Activated CD8-positive, alpha-beta memory T cell treated with anti-CD3 and anti-CD28 coated beads, Interleukin-2, amount 10 ng/mL, durations not matched to agents 7 days and 5 days (primary cell): Measurements from ENCODE around the gene PBX3. TPM values are rescaled to one million over a fixed set of nuclear protein-coding genes. Genes with fewer than 3 reads are reported as not detected.

Experiments used
- ATAC-seq: fragments of 150-1000 bp; cut with Tn5 transposase; one replicate; pipeline ENCODE4 v1.10.0; 2021; ENCODE audit warnings: moderate library complexity
- CTCF ChIA-PET: fragments of 350-600 bp; sonication (Branson Sonifier 250); formaldehyde crosslinking; loops from one replicate; lab custom pipeline; 2021; ENCODE audit warnings: antibody characterized with exemption; lab: Charles Lee
- DNase-seq: peaks from one replicate; pipeline ENCODE4 v3.0.0-alpha.2; 2020
- H3K27ac Mint-ChIP-seq: one replicate; pipeline ENCODE4 v1.8.0; 2021; ENCODE audit warnings: mild to moderate bottlenecking, mixed read lengths
- H3K27me3 Mint-ChIP-seq: one replicate; pipeline ENCODE4 v1.8.0; 2021; ENCODE audit warnings: mixed read lengths
- H3K36me3 Mint-ChIP-seq: one replicate; pipeline ENCODE4 v1.8.0; 2021; ENCODE audit warnings: mild to moderate bottlenecking, mixed read lengths
- H3K4me1 Mint-ChIP-seq: one replicate; pipeline ENCODE4 v1.8.0; 2021; ENCODE audit warnings: mixed read lengths
- H3K4me3 Mint-ChIP-seq: one replicate; pipeline ENCODE4 v1.8.0; 2021; ENCODE audit warnings: mild to moderate bottlenecking, moderate library complexity, mixed read lengths
- H3K9me3 Mint-ChIP-seq: one replicate; pipeline ENCODE4 v1.8.0; 2022; ENCODE audit warnings: low read depth, mixed read lengths
- total RNA-seq, 2 experiments: library from RNA; stranded (reverse); gene quantifications; one replicate each; pipeline ENCODE4 v1.2.3, GENCODE V29; 2021

Gene PBX3
- total RNA-seq, 2 experiments from 2014 or later: 20.2 to 20.7 TPM

GRCh38 chr9:125902831-125903512 lies 155.8 kb downstream of the PBX3 start:
- Mint-ChIP-seq H3K27me3 (no peaks in the 10 kb centered on the region), H3K27ac (no peak overlapping the region), H3K9me3 (no peaks in the 10 kb centered on the region), H3K4me1 (no peaks in the 10 kb centered on the region), H3K36me3 (peaks cover 1% of the 10 kb centered on the region), H3K4me3 (no peak overlapping the region)
- ATAC-seq (no peak), DNase-seq (no peak)
- CTCF ChIA-PET: no interaction called here

- Mint-ChIP-seq H3K27me3 (no peaks in the 10 kb centered on the region), H3K9me3 (no peaks in the 10 kb centered on the region)
Measured at GRCh38 chr9:125904155-125904851, 157.1 kb downstream of the PBX3 start.

GRCh38 chr9:125906144-125906543 lies 159.0 kb downstream of the PBX3 start:
- no peak overlapping the region for H3K4me3 Mint-ChIP-seq
- H3K36me3 Mint-ChIP-seq: peaks cover 1% of the 10 kb centered on the region
- no peaks in the 10 kb centered on the region for H3K9me3 Mint-ChIP-seq
- CTCF ChIA-PET: no interaction called here
- ATAC-seq (no peak), DNase-seq (no peak)
- H3K27ac Mint-ChIP-seq: no peak overlapping the region
- no peaks in the 10 kb centered on the region for H3K27me3 Mint-ChIP-seq
- H3K4me1 Mint-ChIP-seq: no peaks in the 10 kb centered on the region

More at GRCh38 chr9:125904155-125904851, 157.1 kb downstream of the PBX3 start:
- Mint-ChIP-seq H3K4me3 (no peak overlapping the region), H3K36me3 (peaks cover 1% of the 10 kb centered on the region), H3K4me1 (no peaks in the 10 kb centered on the region), H3K27ac (no peak overlapping the region)
- CTCF ChIA-PET: no interaction called here
- ATAC-seq (no peak), DNase-seq (no peak)

GRCh38 chr9:125906893-125907292 lies 159.7 kb downstream of the PBX3 start:
- no peaks in the 10 kb centered on the region for H3K9me3 Mint-ChIP-seq
- ATAC-seq: no peak
- H3K4me1 Mint-ChIP-seq: no peaks in the 10 kb centered on the region
- no peak overlapping the region for H3K4me3 Mint-ChIP-seq
- no peak for DNase-seq
- no peak overlapping the region for H3K27ac Mint-ChIP-seq
- no peaks in the 10 kb centered on the region for H3K27me3 Mint-ChIP-seq
- CTCF ChIA-PET: no interaction called here
- H3K36me3 Mint-ChIP-seq: peaks cover 1% of the 10 kb centered on the region

GRCh38 chr9:125908136-125908535 lies 161.0 kb downstream of the PBX3 start:
- H3K9me3 Mint-ChIP-seq: no peaks in the 10 kb centered on the region
- no peak for ATAC-seq
- H3K4me1 Mint-ChIP-seq: no peaks in the 10 kb centered on the region
- CTCF ChIA-PET: no interaction called here
- DNase-seq: no peak
- H3K4me3 Mint-ChIP-seq: no peak overlapping the region
- H3K27ac Mint-ChIP-seq: no peak overlapping the region
- H3K36me3 Mint-ChIP-seq: peaks cover 1% of the 10 kb centered on the region
- H3K27me3 Mint-ChIP-seq: no peaks in the 10 kb centered on the region

- Mint-ChIP-seq H3K4me1 (no peaks in the 10 kb centered on the region), H3K4me3 (no peak overlapping the region), H3K27me3 (no peaks in the 10 kb centered on the region), H3K36me3 (peaks cover 1% of the 10 kb centered on the region), H3K27ac (no peak overlapping the region), H3K9me3 (no peaks in the 10 kb centered on the region)
- no peak for ATAC-seq
- CTCF ChIA-PET: no interaction called here
- no peak for DNase-seq
Measured at GRCh38 chr9:125908966-125909365, 161.8 kb downstream of the PBX3 start.

GRCh38 chr9:125909459-125909858 lies 162.3 kb downstream of the PBX3 start:
- H3K27me3 Mint-ChIP-seq: no peaks in the 10 kb centered on the region
- ATAC-seq: no peak
- H3K27ac Mint-ChIP-seq: no peak overlapping the region

GRCh38 chr9:125910286-125910685 lies 163.1 kb downstream of the PBX3 start:
- Mint-ChIP-seq H3K4me1 (no peaks in the 10 kb centered on the region), H3K27me3 (no peaks in the 10 kb centered on the region), H3K9me3 (no peaks in the 10 kb centered on the region), H3K4me3 (no peak overlapping the region), H3K36me3 (peaks cover 1% of the 10 kb centered on the region), H3K27ac (no peak overlapping the region)
- CTCF ChIA-PET: no interaction called here
- no peak for DNase-seq
- ATAC-seq: no peak

More at GRCh38 chr9:125909459-125909858, 162.3 kb downstream of the PBX3 start:
- Mint-ChIP-seq H3K4me1 (no peaks in the 10 kb centered on the region), H3K36me3 (peaks cover 1% of the 10 kb centered on the region), H3K9me3 (no peaks in the 10 kb centered on the region), H3K4me3 (no peak overlapping the region)
- CTCF ChIA-PET: no interaction called here
- no peak for DNase-seq

GRCh38 chr9:125911861-125912644 lies 164.9 kb downstream of the PBX3 start:
- H3K4me3 Mint-ChIP-seq: no peak overlapping the region
- H3K27ac Mint-ChIP-seq: no peak overlapping the region
- ATAC-seq (no peak), DNase-seq (no peak)
- no peaks in the 10 kb centered on the region for H3K36me3 Mint-ChIP-seq
- H3K27me3 Mint-ChIP-seq: no peaks in the 10 kb centered on the region
- no peaks in the 10 kb centered on the region for H3K4me1 Mint-ChIP-seq
- no peaks in the 10 kb centered on the region for H3K9me3 Mint-ChIP-seq
- CTCF ChIA-PET: interaction anchor here (1.2 to 1.5 kb wide), 2 partner anchors 10 to 18 kb away, joined by 3 to 4 read pairs; no protein-coding TSS in a partner anchor

- Mint-ChIP-seq H3K27ac (no peak overlapping the region), H3K4me3 (no peak overlapping the region), H3K36me3 (no peaks in the 10 kb centered on the region), H3K27me3 (no peaks in the 10 kb centered on the region), H3K4me1 (no peaks in the 10 kb centered on the region), H3K9me3 (no peaks in the 10 kb centered on the region)
- ATAC-seq (no peak), DNase-seq (no peak)
- CTCF ChIA-PET: interaction anchor here (1.2 kb wide), 1 partner anchor 18 kb away, joined by 3 read pairs; no protein-coding TSS in a partner anchor
Measured at GRCh38 chr9:125912667-125913066, 165.5 kb downstream of the PBX3 start.

- CTCF ChIA-PET: no interaction called here
- H3K27me3 Mint-ChIP-seq: no peaks in the 10 kb centered on the region
- H3K36me3 Mint-ChIP-seq: no peaks in the 10 kb centered on the region
- no peak overlapping the region for H3K4me3 Mint-ChIP-seq
- H3K4me1 Mint-ChIP-seq: no peaks in the 10 kb centered on the region
- no peak overlapping the region for H3K27ac Mint-ChIP-seq
- no peak for DNase-seq
- ATAC-seq: no peak
- no peaks in the 10 kb centered on the region for H3K9me3 Mint-ChIP-seq
Measured at GRCh38 chr9:125913551-125913950, 166.4 kb downstream of the PBX3 start.

- Mint-ChIP-seq H3K4me1 (no peaks in the 10 kb centered on the region), H3K27me3 (no peaks in the 10 kb centered on the region), H3K4me3 (no peak overlapping the region), H3K27ac (no peak overlapping the region), H3K9me3 (no peaks in the 10 kb centered on the region), H3K36me3 (no peaks in the 10 kb centered on the region)
- DNase-seq: no peak
- CTCF ChIA-PET: no interaction called here
- no peak for ATAC-seq
Measured at GRCh38 chr9:125914411-125914810, 167.2 kb downstream of the PBX3 start.

- no peak for ATAC-seq
- H3K27me3 Mint-ChIP-seq: no peaks in the 10 kb centered on the region
- H3K4me3 Mint-ChIP-seq: no peak overlapping the region
- no peaks in the 10 kb centered on the region for H3K36me3 Mint-ChIP-seq
- no peak overlapping the region for H3K27ac Mint-ChIP-seq
- H3K9me3 Mint-ChIP-seq: no peaks in the 10 kb centered on the region
- DNase-seq: no peak
- H3K4me1 Mint-ChIP-seq: no peaks in the 10 kb centered on the region
- CTCF ChIA-PET: no interaction called here
Measured at GRCh38 chr9:125915606-125916005, 168.4 kb downstream of the PBX3 start.
